Stomach (tissue), 4 donors: ENCODE results near the gene INPP5A.

ENCODE experiments used
- CTCF ChIP-seq, 7 experiments: fragments of 450-650 bp in 4 of 7; fragments of 200-600 bp in 3 of 7; sonication (generic) in 3 of 7; IDR thresholded peaks; one replicate each; pipeline ENCODE4 v1.5.1; 2016 to 2019; ENCODE audit warnings: antibody characterized with exemption in 7 of 7, control low read depth in 2 of 7, mild to moderate bottlenecking in 1 of 7
- EP300 ChIP-seq: sonication (generic); formaldehyde crosslinking; IDR thresholded peaks from one replicate; pipeline ENCODE4 v1.6.1; 2017; ENCODE audit warnings: antibody characterized with exemption
- POLR2A ChIP-seq, 4 donors: fragments of 450-650 bp; IDR thresholded peaks; one replicate each; pipeline ENCODE4 v1.6.1; 2016; ENCODE audit warnings: antibody characterized with exemption in 4 of 4, control low read depth in 2 of 4, mild to moderate bottlenecking in 1 of 4, moderate library complexity in 1 of 4
- POLR2AphosphoS5 ChIP-seq, 3 donors: sonication (generic); formaldehyde crosslinking; IDR thresholded peaks; one replicate each; pipeline ENCODE4 v1.6.1; 2016; ENCODE audit warnings: antibody characterized with exemption in 3 of 3

DNA sequence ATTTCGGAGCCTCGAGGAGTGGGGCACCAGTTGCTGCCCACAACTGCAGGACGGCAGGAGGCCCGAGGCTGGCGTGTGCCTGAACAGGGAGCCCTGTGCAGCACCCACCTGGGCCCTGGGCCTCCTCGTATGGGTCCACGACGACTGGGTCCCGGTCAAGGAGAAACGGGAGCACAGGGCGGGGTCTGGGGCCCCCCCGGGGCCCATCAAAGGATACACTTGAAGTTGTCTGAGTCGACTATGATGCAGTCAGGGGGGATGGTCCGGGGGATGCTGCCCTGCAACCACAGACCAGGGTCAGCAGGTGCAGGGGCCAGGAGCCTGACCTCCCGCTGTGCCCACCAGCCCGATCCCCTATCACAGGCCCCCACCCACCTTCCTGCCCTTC is 276.9 kb downstream of the INPP5A start:
- TF ChIP-seq CTCF (IDR thresholded peaks at IDR 0.05) (no peak), POLR2A (IDR thresholded peaks at IDR 0.05) (no peak), POLR2AphosphoS5 (IDR thresholded peaks at IDR 0.05) (no peak), EP300 (no peak)
